Neural progenitor cell (in vitro differentiated cells): ENCODE results near the gene SPESP1. TPM values are rescaled to one million over a fixed set of nuclear protein-coding genes. Genes with fewer than 3 reads are reported as not detected.

Experiments
- DNase-seq: peaks from one replicate; pipeline ENCODE4 v3.0.0-alpha.2; 2016; ENCODE audit warnings: low spot score
- H2AFZ ChIP-seq: fragments of 200-600 bp; sonication (generic); replicated peaks from 2 replicates; pipeline ENCODE4 v1.6.1; 2016; ENCODE audit warnings: antibody characterized with exemption
- H3F3A ChIP-seq: fragments of 200-600 bp; sonication (generic); 2 replicates; pipeline ENCODE4 v1.6.1; 2016; ENCODE audit warnings: antibody characterized with exemption, low read depth
- H3K27ac ChIP-seq: fragments of 200-600 bp; sonication (generic); 2 replicates; pipeline ENCODE4 v1.5.1; 2016; ENCODE audit warnings: mild to moderate bottlenecking
- H3K27me3 ChIP-seq: fragments of 200-600 bp; sonication (generic); 2 replicates; pipeline ENCODE4 v1.6.1; 2016; ENCODE audit warnings: mild to moderate bottlenecking, moderate library complexity
- H3K36me3 ChIP-seq: fragments of 200-600 bp; sonication (generic); 2 replicates; pipeline ENCODE4 v1.5.1; 2016
- H3K4me1 ChIP-seq: fragments of 200-600 bp; sonication (generic); 2 replicates; pipeline ENCODE4 v1.6.1; 2016; ENCODE audit warnings: mixed run types
- H3K4me2 ChIP-seq: fragments of 200-600 bp; sonication (generic); 2 replicates; pipeline ENCODE4 v1.6.1; 2016
- H3K4me3 ChIP-seq: fragments of 200-600 bp; sonication (generic); 2 replicates; pipeline ENCODE4 v1.5.1; 2016
- H3K79me2 ChIP-seq: fragments of 200-600 bp; sonication (generic); 2 replicates; pipeline ENCODE4 v1.6.1; 2016; ENCODE audit warnings: low read depth
- H3K9ac ChIP-seq: fragments of 200-600 bp; sonication (generic); 2 replicates; pipeline ENCODE4 v1.6.1; 2016
- H3K9me3 ChIP-seq: fragments of 200-600 bp; sonication (generic); 2 replicates; pipeline ENCODE4 v1.5.1; 2016; ENCODE audit warnings: low read depth
- H4K20me1 ChIP-seq: fragments of 200-600 bp; sonication (generic); 2 replicates; pipeline ENCODE4 v1.6.1; 2016; ENCODE audit warnings: low read depth
- H3K27ac Mint-ChIP-seq: 3 replicates; pipeline ENCODE4 v1.8.0; 2021; ENCODE audit warnings: mixed read lengths
- H3K27me3 Mint-ChIP-seq: 2 replicates; pipeline ENCODE4 v1.8.0; 2022; ENCODE audit warnings: low read depth, mild to moderate bottlenecking, inconsistent platforms, moderate library complexity, mixed read lengths; ENCODE audit not compliant: insufficient read depth
- H3K36me3 Mint-ChIP-seq: 3 replicates; pipeline ENCODE4 v1.8.0; 2021; ENCODE audit warnings: mixed read lengths
- H3K4me1 Mint-ChIP-seq: 3 replicates; pipeline ENCODE4 v1.8.0; 2021; ENCODE audit warnings: mixed read lengths
- H3K4me3 Mint-ChIP-seq: 3 replicates; pipeline ENCODE4 v1.8.0; 2021; ENCODE audit warnings: mild to moderate bottlenecking, moderate library complexity, mixed read lengths
- H3K9me3 Mint-ChIP-seq: 3 replicates; pipeline ENCODE4 v1.8.0; 2020; ENCODE audit warnings: mixed read lengths
- EZH2 ChIP-seq: fragments of 200-600 bp; sonication (generic); IDR thresholded peaks from 2 replicates; pipeline ENCODE4 v1.6.1; 2017; ENCODE audit warnings: antibody characterized with exemption, mild to moderate bottlenecking, moderate library complexity
- EZH2phosphoT487 ChIP-seq: fragments of 200-600 bp; sonication (generic); IDR thresholded peaks from 2 replicates; pipeline ENCODE4 v1.6.1; 2017; ENCODE audit warnings: antibody characterized with exemption
- total RNA-seq: library from RNA; depleted of rRNA; stranded (reverse); fragments of >200 nt; gene quantifications from 2 replicates; pipeline ENCODE4 v1.2.3, GENCODE V29; 2015; ENCODE audit warnings: low replicate concordance
- TF ChIP-seq, protein P1 (sequence below): fragments of 200-600 bp; sonication (generic); IDR thresholded peaks from 2 replicates; pipeline ENCODE4 v1.5.1; 2017; ENCODE audit warnings: antibody characterized with exemption, mild to moderate bottlenecking

The SPESP1 gene
- total RNA-seq, 1 donor from 2014 or later: not detected

DNA sequence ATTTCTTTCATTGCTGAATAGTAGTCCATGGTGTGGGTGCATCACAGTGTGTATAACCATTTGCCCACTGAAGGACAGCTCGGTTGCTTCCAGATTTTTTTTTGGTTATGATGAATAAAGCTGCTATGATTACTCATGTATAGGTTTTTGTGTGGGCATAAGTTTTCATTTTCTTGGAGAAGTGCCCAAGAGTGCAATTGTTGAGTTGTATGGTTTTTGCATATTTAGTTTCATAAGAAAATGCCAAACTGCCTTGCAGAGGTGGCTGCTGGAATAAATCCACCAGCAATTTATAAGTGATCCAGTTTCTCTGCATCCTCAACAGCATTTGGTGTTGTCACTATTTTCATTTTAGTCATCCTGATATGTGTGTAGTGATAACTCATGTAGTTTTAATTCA lies 8.4 kb upstream of the SPESP1 start:
- Mint-ChIP-seq H3K27ac (no peak overlapping the region), H3K9me3 (no peaks in the 10 kb centered on the region)
- no peaks in the 10 kb centered on the region for H3K79me2 ChIP-seq

DNA sequence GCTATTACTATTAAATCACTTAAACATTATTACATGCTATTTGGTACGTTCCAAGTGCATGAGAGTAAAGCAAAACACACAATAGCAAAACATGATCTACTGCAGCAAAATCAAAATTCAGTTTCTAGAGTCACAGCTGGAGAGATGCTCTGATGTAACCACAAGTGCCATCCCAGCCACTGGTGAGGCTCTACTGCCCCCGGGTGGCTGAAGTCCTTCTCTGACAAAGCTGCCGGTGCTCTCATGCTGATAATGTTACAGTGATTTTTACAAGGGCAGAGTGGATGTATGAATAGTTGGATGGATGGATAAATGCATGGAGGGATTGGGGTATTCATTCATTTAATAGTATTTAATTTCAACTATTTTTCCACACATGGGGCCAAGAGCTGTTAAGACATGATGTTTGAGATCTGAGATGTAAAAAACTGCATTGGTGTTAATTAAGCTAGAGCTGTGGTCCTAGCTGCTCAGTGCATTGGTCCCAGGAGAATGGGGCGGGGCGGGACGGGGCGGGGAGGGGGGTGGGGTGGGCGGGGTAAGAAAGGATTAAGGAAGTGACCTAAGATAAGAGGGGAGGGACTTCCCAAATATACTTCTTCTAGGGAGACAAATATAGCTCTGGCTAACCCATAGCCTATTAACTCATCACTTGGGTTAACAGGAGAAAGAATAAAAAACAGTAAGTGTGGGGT lies 5.3 kb upstream of the SPESP1 start:
- H3K27me3 Mint-ChIP-seq: no peaks in the 10 kb centered on the region
- no peaks in the 10 kb centered on the region for H4K20me1 ChIP-seq
- H3K27me3 ChIP-seq: no peaks in the 10 kb centered on the region
- peak; percentile 85 for DNase-seq
- no peak overlapping the region for H2AFZ ChIP-seq
- H3K9me3 ChIP-seq: no peaks in the 10 kb centered on the region
- H3K4me2 ChIP-seq: no peak overlapping the region
- H3K27ac ChIP-seq: no peak overlapping the region
- H3K4me3 ChIP-seq: no peak overlapping the region
- H3K79me2 ChIP-seq: no peaks in the 10 kb centered on the region
- H3K27ac Mint-ChIP-seq: no peak overlapping the region
- H3F3A ChIP-seq: no peaks in the 10 kb centered on the region
- peaks cover 6% of the 10 kb centered on the region for H3K4me1 Mint-ChIP-seq
- H3K9ac ChIP-seq: no peak overlapping the region
- H3K4me1 ChIP-seq: no peaks in the 10 kb centered on the region
- H3K4me3 Mint-ChIP-seq: no peak overlapping the region
- peaks cover 5% of the 10 kb centered on the region for H3K9me3 Mint-ChIP-seq
- peaks cover 3% of the 10 kb centered on the region for H3K36me3 Mint-ChIP-seq
- TF ChIP-seq EZH2phosphoT487 (no peak), EZH2 (no peak)
- TF ChIP-seq, protein P1, sequence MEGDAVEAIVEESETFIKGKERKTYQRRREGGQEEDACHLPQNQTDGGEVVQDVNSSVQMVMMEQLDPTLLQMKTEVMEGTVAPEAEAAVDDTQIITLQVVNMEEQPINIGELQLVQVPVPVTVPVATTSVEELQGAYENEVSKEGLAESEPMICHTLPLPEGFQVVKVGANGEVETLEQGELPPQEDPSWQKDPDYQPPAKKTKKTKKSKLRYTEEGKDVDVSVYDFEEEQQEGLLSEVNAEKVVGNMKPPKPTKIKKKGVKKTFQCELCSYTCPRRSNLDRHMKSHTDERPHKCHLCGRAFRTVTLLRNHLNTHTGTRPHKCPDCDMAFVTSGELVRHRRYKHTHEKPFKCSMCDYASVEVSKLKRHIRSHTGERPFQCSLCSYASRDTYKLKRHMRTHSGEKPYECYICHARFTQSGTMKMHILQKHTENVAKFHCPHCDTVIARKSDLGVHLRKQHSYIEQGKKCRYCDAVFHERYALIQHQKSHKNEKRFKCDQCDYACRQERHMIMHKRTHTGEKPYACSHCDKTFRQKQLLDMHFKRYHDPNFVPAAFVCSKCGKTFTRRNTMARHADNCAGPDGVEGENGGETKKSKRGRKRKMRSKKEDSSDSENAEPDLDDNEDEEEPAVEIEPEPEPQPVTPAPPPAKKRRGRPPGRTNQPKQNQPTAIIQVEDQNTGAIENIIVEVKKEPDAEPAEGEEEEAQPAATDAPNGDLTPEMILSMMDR: peak; percentile 98
- H3K36me3 ChIP-seq: no peaks in the 10 kb centered on the region

More for the DNA sequence above, 8.4 kb upstream of the SPESP1 start:
- Histone ChIP-seq H3K36me3 (no peaks in the 10 kb centered on the region), H2AFZ (no peak overlapping the region), H3F3A (no peaks in the 10 kb centered on the region), H3K4me2 (no peak overlapping the region), H3K9ac (no peak overlapping the region), H3K27ac (no peak overlapping the region), H3K9me3 (no peaks in the 10 kb centered on the region), H3K4me1 (no peaks in the 10 kb centered on the region), H3K4me3 (no peak overlapping the region), H4K20me1 (no peaks in the 10 kb centered on the region), H3K27me3 (no peaks in the 10 kb centered on the region)
- no peaks in the 10 kb centered on the region for H3K36me3 Mint-ChIP-seq
- TF ChIP-seq, protein P1: no peak
- TF ChIP-seq EZH2 (no peak), EZH2phosphoT487 (no peak)
- peaks cover 6% of the 10 kb centered on the region for H3K4me1 Mint-ChIP-seq
- DNase-seq: no peak
- H3K4me3 Mint-ChIP-seq: no peak overlapping the region
- no peaks in the 10 kb centered on the region for H3K27me3 Mint-ChIP-seq

DNA sequence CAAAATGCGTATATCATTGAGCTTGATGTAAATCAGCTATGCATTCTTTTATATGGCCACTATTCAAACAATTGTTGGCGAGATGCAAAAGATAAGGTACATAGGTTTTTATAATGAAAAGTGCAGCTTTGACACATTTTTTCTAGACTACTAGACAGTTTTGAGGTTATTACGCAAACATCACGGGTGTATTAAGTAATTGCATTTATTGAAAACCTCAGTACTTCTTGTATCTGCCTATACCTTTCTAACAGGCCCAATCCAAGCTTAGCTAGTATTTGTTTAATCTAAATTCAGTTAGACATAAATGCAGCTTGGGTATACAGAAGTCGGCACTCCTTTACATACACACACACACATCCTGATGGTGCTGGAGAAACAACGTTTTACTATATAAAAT lies 2.7 kb downstream of the SPESP1 start:
- Mint-ChIP-seq H3K9me3 (peaks cover 8% of the 10 kb centered on the region), H3K4me1 (no peaks in the 10 kb centered on the region), H3K4me3 (no peak overlapping the region), H3K27me3 (no peaks in the 10 kb centered on the region), H3K27ac (no peak overlapping the region), H3K36me3 (peaks cover 3% of the 10 kb centered on the region)
- Histone ChIP-seq H3K4me1 (no peaks in the 10 kb centered on the region), H3K36me3 (no peaks in the 10 kb centered on the region), H2AFZ (no peak overlapping the region), H3K9me3 (no peaks in the 10 kb centered on the region), H3F3A (no peaks in the 10 kb centered on the region), H4K20me1 (no peaks in the 10 kb centered on the region), H3K79me2 (no peaks in the 10 kb centered on the region), H3K4me2 (no peak overlapping the region), H3K27me3 (no peaks in the 10 kb centered on the region), H3K4me3 (no peak overlapping the region), H3K9ac (no peak overlapping the region), H3K27ac (no peak overlapping the region)
- TF ChIP-seq EZH2phosphoT487: no peak
- TF ChIP-seq EZH2: no peak
- TF ChIP-seq, protein P1: no peak
- no peak for DNase-seq
